GM21447 (cell line): Measurements from ENCODE around the gene ZNF844.
"Not testable (repeated sequence)": the region's sequence is repeated elsewhere in the genome, so short reads cannot be mapped to it uniquely, and the experiment has no call there.

Experiments used
- ATAC-seq: cut with Tn5 transposase; IDR thresholded peaks from one replicate; pipeline ENCODE4 v1.9.1; 2021; ENCODE audit not compliant: unreplicated experiment

ZNF844 gene

GRCh38 chr19:12092065-12092867, 27.7 kb downstream of the ZNF844 start:
- ATAC-seq = no peak

- ATAC-seq = no peak
Measured at GRCh38 chr19:12092956-12093355, 28.4 kb downstream of the ZNF844 start.

- ATAC-seq = no peak
Measured at GRCh38 chr19:12093777-12094176, 29.2 kb downstream of the ZNF844 start.

GRCh38 chr19:12095111-12095790, 30.7 kb downstream of the ZNF844 start:
- ATAC-seq = no peak

- ATAC-seq = no peak
Measured at GRCh38 chr19:12098040-12098439, 33.5 kb downstream of the ZNF844 start.

GRCh38 chr19:12103909-12104308, 39.4 kb downstream of the ZNF844 start:
- not testable (repeated sequence) for ATAC-seq

- ATAC-seq = no peak
Measured at GRCh38 chr19:12111176-12111575, 46.6 kb downstream of the ZNF844 start.

- ATAC-seq = no peak
Measured at GRCh38 chr19:12111943-12112637, 47.6 kb downstream of the ZNF844 start.

GRCh38 chr19:12112701-12113100, 48.2 kb downstream of the ZNF844 start:
- ATAC-seq = no peak

GRCh38 chr19:12113121-12113520, 48.6 kb downstream of the ZNF844 start:
- no peak for ATAC-seq

GRCh38 chr19:12117201-12117970, 52.9 kb downstream of the ZNF844 start:
- no peak for ATAC-seq

- no peak for ATAC-seq
Measured at GRCh38 chr19:12126707-12127106, 62.2 kb downstream of the ZNF844 start.
